Spleen (tissue), 7 donors: ENCODE results near the gene SGCA.

Experiments
- POLR2A ChIP-seq, 3 donors: fragments of 450-650 bp; IDR thresholded peaks; one replicate each; pipeline ENCODE4 v1.5.1; 2017; ENCODE audit warnings: antibody characterized with exemption in 3 of 3, mild to moderate bottlenecking in 1 of 3
- TF ChIP-seq, protein P1 (sequence below), 11 experiments: fragments of 200-600 bp in 7 of 11; fragments of 450-650 bp in 4 of 11; sonication (generic) in 4 of 11; IDR thresholded peaks in 8 of 11; conservative IDR thresholded peaks in 3 of 11; 1 replicate in 7 of 11; 2 replicates in 4 of 11; pipeline versions ENCODE4 v1.4.0 to v1.8.0; 2016 to 2021; ENCODE audit warnings: antibody characterized with exemption in 11 of 11, inconsistent platforms in 4 of 11, mild to moderate bottlenecking in 1 of 11
- donor health status: DM: no; HTN: no; CAD: no; lungs with moderate emphysema.
- donor health status: DM: no; HTN: no; CAD: no.
- donor health status: DM: no; HTN: no; CAD: no.

DNA sequence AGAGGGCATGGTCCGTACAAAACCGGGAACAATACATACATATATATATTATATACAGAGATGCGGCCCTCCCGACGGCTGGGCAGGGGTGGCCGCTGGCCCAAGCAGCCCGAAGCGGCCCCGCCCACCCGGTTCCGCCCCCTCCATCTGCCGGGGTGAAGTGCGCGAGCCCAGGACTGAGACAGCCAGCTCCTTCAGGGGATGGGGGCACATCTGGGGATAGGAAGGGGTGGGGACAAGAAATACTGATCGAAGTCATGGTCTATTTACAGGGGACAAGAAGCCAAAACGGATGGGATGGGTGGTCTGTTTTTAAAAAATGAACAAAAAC lies 32.1 kb upstream of the SGCA start:
- TF ChIP-seq, protein P1, sequence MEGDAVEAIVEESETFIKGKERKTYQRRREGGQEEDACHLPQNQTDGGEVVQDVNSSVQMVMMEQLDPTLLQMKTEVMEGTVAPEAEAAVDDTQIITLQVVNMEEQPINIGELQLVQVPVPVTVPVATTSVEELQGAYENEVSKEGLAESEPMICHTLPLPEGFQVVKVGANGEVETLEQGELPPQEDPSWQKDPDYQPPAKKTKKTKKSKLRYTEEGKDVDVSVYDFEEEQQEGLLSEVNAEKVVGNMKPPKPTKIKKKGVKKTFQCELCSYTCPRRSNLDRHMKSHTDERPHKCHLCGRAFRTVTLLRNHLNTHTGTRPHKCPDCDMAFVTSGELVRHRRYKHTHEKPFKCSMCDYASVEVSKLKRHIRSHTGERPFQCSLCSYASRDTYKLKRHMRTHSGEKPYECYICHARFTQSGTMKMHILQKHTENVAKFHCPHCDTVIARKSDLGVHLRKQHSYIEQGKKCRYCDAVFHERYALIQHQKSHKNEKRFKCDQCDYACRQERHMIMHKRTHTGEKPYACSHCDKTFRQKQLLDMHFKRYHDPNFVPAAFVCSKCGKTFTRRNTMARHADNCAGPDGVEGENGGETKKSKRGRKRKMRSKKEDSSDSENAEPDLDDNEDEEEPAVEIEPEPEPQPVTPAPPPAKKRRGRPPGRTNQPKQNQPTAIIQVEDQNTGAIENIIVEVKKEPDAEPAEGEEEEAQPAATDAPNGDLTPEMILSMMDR (IDR thresholded peaks at IDR 0.05 in 8 of 11, conservative IDR thresholded peaks at IDR 0.05 in 3 of 11) = no peak
- no peak for TF ChIP-seq POLR2A (IDR thresholded peaks at IDR 0.05)
